GM10266 (cell line): ENCODE measurements around the gene CCDC74B.
"Not testable (repeated sequence)": the region's sequence is repeated elsewhere in the genome, so short reads cannot be mapped to it uniquely, and the experiment has no call there.

Source experiments
- DNase-seq: peaks from one replicate; pipeline ENCODE4 v3.0.0; 2012; ENCODE audit errors: extremely low spot score
- CTCF ChIP-seq: IDR thresholded peaks from 2 replicates; pipeline ENCODE4 v1.5.1; 2012; ENCODE audit warnings: mild to moderate bottlenecking, low read depth; ENCODE audit not compliant: control insufficient read depth, insufficient read depth; ENCODE audit errors: missing control alignments

The CCDC74B gene

GRCh38 chr2:130135692-130136541 is 9.0 kb downstream of the CCDC74B start:
- no peak for DNase-seq
- no peak for TF ChIP-seq CTCF

- DNase-seq: not testable (repeated sequence)
These were observed 15.6 kb downstream of the CCDC74B start, which contains the start of gene POTEF for GRCh38 chr2:130129120-130129829. Gene POTEF (minus strand): TSS chr2:130129222. CDS start chr2:130120515, 8,707 bp downstream.

- DNase-seq: not testable (repeated sequence)
These were observed 16.4 kb downstream of the CCDC74B start for GRCh38 chr2:130128464-130128863.

- DNase-seq: not testable (repeated sequence)
These were observed 17.2 kb downstream of the CCDC74B start for GRCh38 chr2:130127726-130128125.

GRCh38 chr2:130120924-130121323 is 24.0 kb downstream of the CCDC74B start:
- not testable (repeated sequence) for DNase-seq

- not testable (repeated sequence) for DNase-seq
These were observed 42.1 kb downstream of the CCDC74B start for GRCh38 chr2:130102597-130103363.
